GM12891 (cell line): ENCODE results near the gene DBN1.

Experiments
- SPI1 ChIP-seq: IDR thresholded peaks from 2 replicates; pipeline ENCODE4 v1.6.1; 2011; ENCODE audit warnings: low read depth, low read length, control low read depth
- TAF1 ChIP-seq: IDR thresholded peaks from 2 replicates; pipeline ENCODE4 v1.6.1; 2011; ENCODE audit warnings: low read depth, low read length, control low read depth

DNA sequence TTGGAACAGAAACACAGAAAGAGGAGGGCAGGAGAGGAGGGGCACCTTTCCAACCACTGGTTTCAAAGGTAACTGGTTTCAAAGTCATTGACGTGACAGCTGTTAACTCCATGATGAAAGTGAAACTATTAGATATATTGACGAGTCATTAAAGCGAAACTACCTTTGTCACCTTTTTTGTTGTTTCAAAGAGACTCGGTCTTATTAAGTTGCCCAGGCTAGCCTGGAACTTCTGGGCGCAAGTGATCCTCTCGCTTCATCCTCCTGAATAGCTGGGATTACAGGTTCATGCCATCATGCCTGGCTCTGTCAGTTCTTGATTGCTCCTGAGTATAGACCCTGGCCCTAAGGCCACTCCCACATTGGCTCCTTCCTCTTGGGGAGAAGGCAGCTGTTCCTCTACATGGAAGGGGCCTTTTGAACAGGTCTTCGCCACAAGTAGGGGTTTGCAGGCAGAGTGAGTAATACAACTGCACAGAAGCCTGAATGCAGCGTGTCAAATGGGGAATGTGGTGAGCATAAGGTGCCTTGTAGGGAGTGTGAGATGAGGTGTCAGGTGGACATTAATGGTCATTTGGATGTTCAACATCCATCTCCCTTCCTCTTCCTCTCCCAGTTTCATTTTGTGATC lies 60.7 kb downstream of the DBN1 start:
- TF ChIP-seq SPI1 (peak; percentile 65), TAF1 (no peak)
